Measurements from ENCODE around the gene KRTDAP. TPM values are rescaled to one million over a fixed set of nuclear protein-coding genes. Genes with fewer than 3 reads are reported as not detected.

Gene KRTDAP
- not detected for total RNA-seq
- under 1 TPM; 0.16 to 0.49 TPM for polyA plus RNA-seq
- long read RNA-seq, donor 1 = 0 reads
- long read RNA-seq, donor 2 = 0 reads
- long read RNA-seq, donor 3, partial matches to known transcripts = 0 of 1 reads
- long read RNA-seq, donor 3, other reads (novel, unspliced or antisense) = 0 of 1 reads
- long read RNA-seq, donor 4 = 0 reads
- long read RNA-seq, donor 5 = 0 reads

DNA sequence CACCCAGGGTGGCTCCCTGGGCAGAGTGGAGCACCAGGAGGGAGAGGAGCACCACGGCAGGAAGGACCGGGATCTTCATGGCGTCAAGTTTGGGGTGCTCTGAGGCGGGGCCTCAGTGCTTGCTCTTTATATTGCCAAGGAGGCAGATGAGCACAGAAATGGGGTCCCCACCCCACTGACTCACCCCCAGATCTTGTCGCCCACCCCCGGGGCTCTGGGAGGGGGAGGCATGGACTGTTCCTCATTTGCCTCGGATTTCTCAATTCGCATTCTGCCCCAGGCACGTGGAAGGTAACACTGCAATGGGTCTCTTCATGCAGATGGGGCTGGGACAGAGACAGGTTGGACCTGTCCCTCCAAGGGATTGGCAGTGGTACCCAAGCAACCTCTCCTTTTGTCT is at the start of gene KRTDAP:
Gene KRTDAP (minus strand): TSS at position 101 of the 400 bp plus-strand sequence. CDS start 22 bp downstream, at position 79.
- TF ChIP-seq, protein P1, sequence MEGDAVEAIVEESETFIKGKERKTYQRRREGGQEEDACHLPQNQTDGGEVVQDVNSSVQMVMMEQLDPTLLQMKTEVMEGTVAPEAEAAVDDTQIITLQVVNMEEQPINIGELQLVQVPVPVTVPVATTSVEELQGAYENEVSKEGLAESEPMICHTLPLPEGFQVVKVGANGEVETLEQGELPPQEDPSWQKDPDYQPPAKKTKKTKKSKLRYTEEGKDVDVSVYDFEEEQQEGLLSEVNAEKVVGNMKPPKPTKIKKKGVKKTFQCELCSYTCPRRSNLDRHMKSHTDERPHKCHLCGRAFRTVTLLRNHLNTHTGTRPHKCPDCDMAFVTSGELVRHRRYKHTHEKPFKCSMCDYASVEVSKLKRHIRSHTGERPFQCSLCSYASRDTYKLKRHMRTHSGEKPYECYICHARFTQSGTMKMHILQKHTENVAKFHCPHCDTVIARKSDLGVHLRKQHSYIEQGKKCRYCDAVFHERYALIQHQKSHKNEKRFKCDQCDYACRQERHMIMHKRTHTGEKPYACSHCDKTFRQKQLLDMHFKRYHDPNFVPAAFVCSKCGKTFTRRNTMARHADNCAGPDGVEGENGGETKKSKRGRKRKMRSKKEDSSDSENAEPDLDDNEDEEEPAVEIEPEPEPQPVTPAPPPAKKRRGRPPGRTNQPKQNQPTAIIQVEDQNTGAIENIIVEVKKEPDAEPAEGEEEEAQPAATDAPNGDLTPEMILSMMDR (IDR thresholded peaks at IDR 0.05; ENCODE audit: control extremely low read depth, extremely low read depth) = no peak
- ATAC-seq (ENCODE audit: insufficient read depth, low FRiP score) (no peak), DNase-seq (no peak)
- 77 to 79% methylated on average over 9 of the region's 9 CpGs for WGBS, 2 donors
- H3K9me3 ChIP-seq (ENCODE audit: control insufficient read depth in 4 of 4, insufficient read depth in 3 of 4, low read length in 3 of 4) = no peaks in the 10 kb centered on the region
- H3K36me3 ChIP-seq (ENCODE audit: control insufficient read depth in 4 of 4, insufficient read depth in 4 of 4, low read length in 4 of 4) = no peaks in the 10 kb centered on the region
- no peak within 1 kb of the TSS for H3K27ac ChIP-seq (ENCODE audit: low read depth in 1 of 2, low read length in 1 of 2)
- H3K27me3 ChIP-seq (ENCODE audit: control insufficient read depth in 3 of 3, insufficient read depth in 3 of 3, low read length in 2 of 3) = no peaks in the 10 kb centered on the region
- H3K9ac ChIP-seq (ENCODE audit: insufficient read depth in 1 of 2, low read length in 2 of 2) = no peak within 1 kb of the TSS
- H3K4me1 ChIP-seq (ENCODE audit: control insufficient read depth in 5 of 5, insufficient read depth in 5 of 5, low read length in 5 of 5) = peaks cover 0 to 16% (median 0%) of the 10 kb centered on the region in 5 donors
- H3K4me3 ChIP-seq = no peak within 1 kb of the TSS

DNA sequence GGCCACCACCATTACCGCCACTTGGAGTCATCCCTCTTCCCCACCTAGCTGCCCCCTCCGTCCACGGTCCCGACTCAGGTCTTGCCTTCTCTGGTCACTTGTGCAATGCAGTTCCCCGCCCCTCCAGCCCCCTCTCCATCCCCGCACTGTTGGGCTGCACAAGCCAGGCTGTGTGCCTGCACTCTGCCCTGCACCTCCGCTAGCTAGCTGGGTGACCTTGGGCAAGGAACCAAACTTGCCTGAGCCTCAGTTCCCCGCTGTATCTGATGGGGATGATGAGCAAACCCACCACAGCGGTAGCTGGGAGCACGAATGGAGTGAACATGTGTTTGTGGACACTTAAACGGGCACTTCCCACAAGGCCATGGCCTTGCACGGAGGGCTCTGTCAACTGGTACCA is 49.6 kb upstream of the KRTDAP start:
- Histone ChIP-seq H3K27ac (ENCODE audit: low read depth in 1 of 2, low read length in 1 of 2) (no peak overlapping the region), H3K27me3 (ENCODE audit: control insufficient read depth in 3 of 3, insufficient read depth in 3 of 3, low read length in 2 of 3) (no peaks in the 10 kb centered on the region), H3K4me3 (no peak overlapping the region), H3K36me3 (ENCODE audit: control insufficient read depth in 4 of 4, insufficient read depth in 4 of 4, low read length in 4 of 4) (no peaks in the 10 kb centered on the region), H3K4me1 (ENCODE audit: control insufficient read depth in 5 of 5, insufficient read depth in 5 of 5, low read length in 5 of 5) (peaks cover 0 to 9% (median 7%) of the 10 kb centered on the region in 5 donors), H3K9me3 (ENCODE audit: control insufficient read depth in 4 of 4, insufficient read depth in 3 of 4, low read length in 3 of 4) (peaks cover 0 to 1% (median 0%) of the 10 kb centered on the region in 4 donors), H3K9ac (ENCODE audit: insufficient read depth in 1 of 2, low read length in 2 of 2) (no peak overlapping the region)
- DNase-seq (no peak), ATAC-seq (ENCODE audit: insufficient read depth, low FRiP score) (no peak)
- TF ChIP-seq, protein P1 (IDR thresholded peaks at IDR 0.05; ENCODE audit: control extremely low read depth, extremely low read depth) = no peak
- WGBS, 2 donors = 93 to 94% methylated on average over 12 of the region's 12 CpGs

- ATAC-seq (ENCODE audit: insufficient read depth, low FRiP score) = no peak
- no peak overlapping the region for H3K27ac ChIP-seq (ENCODE audit: low read depth in 1 of 2, low read length in 1 of 2)
- H3K36me3 ChIP-seq (ENCODE audit: control insufficient read depth in 4 of 4, insufficient read depth in 4 of 4, low read length in 4 of 4) = no peaks in the 10 kb centered on the region
- 82 to 86% methylated on average over 6 of the region's 6 CpGs for WGBS, 2 donors
- DNase-seq = no peak
- peaks cover 0 to 4% (median 2%) of the 10 kb centered on the region in 3 donors for H3K27me3 ChIP-seq (ENCODE audit: control insufficient read depth in 3 of 3, insufficient read depth in 3 of 3, low read length in 2 of 3)
- H3K4me1 ChIP-seq (ENCODE audit: control insufficient read depth in 5 of 5, insufficient read depth in 5 of 5, low read length in 5 of 5) = peaks cover 0 to 4% (median 1%) of the 10 kb centered on the region in 5 donors
- peaks cover 0 to 1% (median 0%) of the 10 kb centered on the region in 4 donors for H3K9me3 ChIP-seq (ENCODE audit: control insufficient read depth in 4 of 4, insufficient read depth in 3 of 4, low read length in 3 of 4)
- H3K4me3 ChIP-seq = no peak overlapping the region
- TF ChIP-seq, protein P1 (IDR thresholded peaks at IDR 0.05; ENCODE audit: control extremely low read depth, extremely low read depth) = no peak
- no peak overlapping the region for H3K9ac ChIP-seq (ENCODE audit: insufficient read depth in 1 of 2, low read length in 2 of 2)
Observed at GRCh38 chr19:35539314-35539713, 49.0 kb upstream of the KRTDAP start.
